GM19035 (cell line): Measurements from ENCODE around the gene DMPK.

Experiments used
- ATAC-seq: cut with Tn5 transposase; IDR thresholded peaks from one replicate; pipeline ENCODE4 v1.9.1; 2021; ENCODE audit not compliant: unreplicated experiment

The DMPK gene, protein sequence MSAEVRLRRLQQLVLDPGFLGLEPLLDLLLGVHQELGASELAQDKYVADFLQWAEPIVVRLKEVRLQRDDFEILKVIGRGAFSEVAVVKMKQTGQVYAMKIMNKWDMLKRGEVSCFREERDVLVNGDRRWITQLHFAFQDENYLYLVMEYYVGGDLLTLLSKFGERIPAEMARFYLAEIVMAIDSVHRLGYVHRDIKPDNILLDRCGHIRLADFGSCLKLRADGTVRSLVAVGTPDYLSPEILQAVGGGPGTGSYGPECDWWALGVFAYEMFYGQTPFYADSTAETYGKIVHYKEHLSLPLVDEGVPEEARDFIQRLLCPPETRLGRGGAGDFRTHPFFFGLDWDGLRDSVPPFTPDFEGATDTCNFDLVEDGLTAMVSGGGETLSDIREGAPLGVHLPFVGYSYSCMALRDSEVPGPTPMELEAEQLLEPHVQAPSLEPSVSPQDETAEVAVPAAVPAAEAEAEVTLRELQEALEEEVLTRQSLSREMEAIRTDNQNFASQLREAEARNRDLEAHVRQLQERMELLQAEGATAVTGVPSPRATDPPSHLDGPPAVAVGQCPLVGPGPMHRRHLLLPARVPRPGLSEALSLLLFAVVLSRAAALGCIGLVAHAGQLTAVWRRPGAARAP

DNA sequence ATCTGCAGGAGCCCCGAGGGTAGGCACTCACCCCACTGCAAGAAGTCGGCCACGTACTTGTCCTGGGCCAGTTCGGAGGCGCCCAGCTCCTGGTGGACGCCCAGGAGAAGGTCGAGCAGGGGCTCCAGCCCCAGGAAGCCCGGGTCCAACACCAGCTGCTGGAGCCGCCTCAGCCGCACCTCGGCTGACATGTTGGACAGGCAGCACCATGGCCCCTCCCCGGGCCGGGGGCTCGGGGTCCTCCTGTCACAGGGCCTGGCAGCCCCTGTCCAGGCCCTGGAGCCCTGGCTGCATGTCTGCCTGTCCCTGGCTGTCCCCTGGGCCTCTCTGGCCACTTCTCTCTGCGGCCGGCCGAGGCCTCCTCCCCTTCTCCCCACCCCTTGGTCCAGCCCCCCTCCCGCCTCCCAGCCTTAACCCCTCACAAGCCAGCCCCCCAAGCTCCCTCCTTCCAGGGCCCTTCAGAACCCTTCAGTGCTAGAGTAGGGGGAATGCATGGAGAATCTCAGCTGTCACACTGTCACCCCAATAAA, at the start of gene DMPK:
TSS of gene DMPK (minus strand) at position 329 of the 530 bp plus-strand sequence. CDS start at position 191, 138 bp downstream.
- ATAC-seq = no peak

DNA sequence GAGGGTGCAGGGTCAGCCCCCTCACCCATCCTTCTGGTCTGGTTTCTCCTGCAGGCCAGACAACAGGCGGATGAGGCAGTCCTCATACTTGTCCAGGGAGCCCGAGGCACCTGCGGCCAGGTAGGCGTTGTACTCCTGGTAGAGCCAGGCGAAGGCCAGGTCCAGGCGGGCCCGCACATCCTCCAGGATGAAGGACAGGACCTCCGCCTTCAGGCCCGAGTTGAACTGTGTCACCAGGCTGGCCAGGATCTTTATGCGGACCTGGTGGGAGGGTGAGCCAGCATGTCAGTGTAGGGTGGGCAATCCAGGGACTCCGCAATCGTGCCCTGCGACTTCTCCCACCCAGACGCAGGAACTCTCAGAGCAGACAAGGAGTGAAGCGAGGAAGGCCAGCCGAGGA, 46.7 kb upstream of the DMPK start:
- no peak for ATAC-seq

DNA sequence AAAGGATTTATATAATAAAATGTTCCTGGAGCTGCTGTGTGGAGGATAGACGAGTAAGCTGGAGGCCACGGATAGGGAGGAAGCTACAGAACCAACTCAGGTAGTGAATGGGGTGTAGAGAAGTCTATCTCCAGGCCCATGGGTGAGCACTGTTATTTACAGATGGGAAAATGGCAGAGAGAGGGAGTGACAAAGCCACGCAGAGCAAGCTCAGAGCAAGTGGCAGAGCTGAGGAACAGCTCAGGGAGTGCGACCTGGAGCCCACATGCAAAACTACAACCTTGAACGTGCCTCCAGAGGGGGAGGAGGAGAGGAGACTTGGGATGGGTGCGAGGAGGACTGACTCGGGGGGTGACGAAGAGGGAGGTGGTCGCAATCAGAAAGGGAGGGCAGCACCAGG, 46.2 kb upstream of the DMPK start:
- ATAC-seq = no peak

DNA sequence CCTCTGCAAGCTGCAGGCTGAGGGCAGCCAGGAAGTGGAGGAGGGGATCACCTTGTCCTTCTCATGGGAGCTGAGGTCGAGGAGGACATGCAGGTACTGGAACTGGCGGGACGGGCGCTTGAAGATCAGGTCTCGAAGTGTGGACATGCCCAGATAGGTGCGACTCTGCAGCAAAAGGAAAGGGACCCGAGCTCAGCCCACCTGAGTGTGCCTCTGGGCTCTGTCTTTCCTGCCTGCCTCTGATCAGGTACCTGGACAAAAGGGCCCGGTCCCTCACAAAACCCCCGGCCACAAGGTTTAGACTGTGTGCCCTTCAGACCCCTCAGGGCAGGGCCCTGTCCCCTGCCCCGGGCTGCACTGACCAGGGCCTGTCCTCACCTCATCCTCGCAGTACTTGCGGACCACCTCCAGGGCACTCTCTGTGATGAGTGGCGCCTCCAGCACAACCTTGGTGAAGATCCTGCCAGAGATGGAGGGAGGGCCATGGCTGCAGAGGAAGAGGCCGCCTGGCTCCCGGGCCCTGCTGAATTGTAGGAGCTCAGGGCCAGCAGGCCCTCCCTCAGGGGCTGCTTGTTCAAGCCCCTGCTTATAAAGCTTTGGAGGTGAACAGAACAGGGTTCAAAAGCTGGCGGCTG, 45.3 kb upstream of the DMPK start:
- no peak for ATAC-seq

DNA sequence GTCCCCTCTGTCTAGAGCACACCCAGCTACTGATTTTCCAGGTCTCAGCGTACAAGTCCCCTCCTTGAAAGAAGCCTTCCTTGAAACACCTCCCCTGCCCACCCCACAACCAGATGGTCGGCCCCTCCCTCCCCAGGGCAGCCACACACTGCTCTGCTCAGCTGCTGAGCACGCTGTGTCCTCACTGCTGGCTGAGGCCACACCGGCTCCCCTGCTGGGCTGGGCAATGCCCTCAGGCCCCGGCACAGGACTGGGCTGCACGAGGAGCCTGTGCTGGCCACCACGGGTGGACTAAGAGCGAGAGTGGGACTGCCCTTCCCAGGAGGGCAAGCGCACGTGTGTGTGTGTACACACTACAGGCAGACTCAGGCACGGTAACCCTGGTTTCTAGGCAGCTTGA, 44.6 kb upstream of the DMPK start:
- no peak for ATAC-seq

DNA sequence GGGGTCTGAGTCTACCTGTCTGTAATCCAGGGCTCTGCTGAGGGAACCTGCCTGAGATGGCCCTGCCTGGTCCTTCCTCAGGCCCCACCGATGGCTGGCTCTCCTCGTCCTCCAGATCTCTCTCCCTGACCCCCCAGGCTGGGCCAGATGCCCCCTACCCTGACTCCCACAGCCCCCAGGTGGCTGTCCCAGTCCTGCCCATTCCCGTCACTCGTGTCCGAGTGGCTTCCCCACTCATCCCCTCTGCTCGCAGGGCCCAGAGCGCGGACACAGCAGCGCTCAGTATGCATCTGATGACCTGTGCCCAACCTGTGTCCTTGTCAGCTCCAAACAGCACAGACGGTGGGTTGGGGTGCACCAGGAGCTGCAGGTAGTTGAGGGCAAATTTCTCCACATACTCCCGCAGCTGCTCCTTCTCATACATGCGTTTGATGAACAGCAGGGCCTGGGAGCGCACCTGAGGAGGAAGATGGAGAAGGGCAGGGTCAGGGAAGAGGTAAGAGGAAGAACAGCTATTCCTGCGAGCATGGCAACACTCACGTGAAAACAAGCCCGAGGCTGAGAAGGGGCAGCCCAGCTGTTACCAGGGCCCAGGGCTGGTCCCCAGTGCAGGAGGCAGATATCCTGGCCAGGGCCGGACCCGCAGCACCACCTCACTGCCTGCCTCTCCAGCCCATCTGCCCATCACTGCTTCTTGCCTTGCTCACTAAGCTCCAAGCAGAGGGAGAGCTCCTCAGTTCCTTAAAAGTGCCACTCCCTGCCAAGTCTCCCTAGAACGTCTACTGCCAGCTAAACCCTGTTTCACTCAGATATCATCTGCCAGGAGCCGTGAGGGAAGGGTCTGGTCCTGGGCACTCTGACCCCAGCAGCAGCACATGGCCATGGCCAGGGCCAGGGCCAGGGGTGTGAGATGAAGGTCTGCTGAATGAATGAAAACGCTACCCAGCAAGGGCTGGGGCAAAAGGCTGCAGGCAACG, 43.9 kb upstream of the DMPK start:
- ATAC-seq = no peak

DNA sequence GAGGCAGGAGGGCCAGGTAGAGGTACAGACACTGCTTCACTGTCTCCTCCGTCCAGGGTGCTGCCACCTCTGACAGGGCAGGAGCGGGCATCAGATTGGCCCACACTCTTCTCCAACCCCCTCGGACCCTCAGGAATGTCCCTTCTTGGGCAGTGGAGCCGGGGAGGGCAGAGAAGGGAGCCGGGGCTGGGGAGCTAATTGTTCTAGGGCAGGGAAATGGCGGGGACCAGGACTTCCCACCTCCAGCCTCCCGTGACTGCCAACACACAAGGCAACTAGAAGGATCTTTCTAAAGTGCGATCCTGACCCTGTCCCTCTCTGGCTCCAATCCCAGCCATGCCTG, 42.9 kb upstream of the DMPK start:
- ATAC-seq = no peak

DNA sequence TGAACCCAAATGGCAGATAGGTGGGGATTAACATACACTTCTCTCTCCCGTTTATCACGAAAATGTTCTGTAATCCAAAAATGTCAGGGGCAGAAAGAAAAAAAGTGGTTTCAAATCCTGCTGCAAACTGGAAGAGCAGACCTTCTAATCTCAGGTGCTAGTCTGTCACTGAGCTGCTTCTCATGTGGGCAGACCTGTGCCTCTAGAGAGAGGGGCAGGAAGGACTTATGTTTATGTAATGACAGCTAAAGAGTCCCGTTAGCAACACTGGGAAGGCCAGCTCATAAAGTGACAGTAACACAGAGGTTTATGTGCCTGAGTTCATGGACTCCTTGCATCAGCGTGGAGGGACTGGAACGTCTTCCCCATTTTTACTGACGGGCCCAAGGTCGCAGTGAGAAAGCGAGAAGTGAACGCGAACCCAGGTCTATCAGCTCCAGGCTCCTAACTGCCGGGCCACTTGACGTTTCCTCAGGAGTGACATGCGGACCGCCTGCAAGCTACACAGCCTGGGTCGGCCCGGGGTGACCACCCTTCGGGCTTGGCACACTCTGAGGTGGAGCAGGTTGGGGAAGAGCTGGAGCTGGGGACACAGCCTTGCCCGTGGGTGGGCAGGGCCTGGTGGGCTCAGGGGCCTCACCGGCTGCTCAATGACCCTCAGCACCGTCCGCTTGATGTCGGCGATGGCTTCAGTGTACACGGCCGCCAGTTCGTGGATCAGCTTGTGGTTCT, 42.4 kb upstream of the DMPK start:
- ATAC-seq = no peak

DNA sequence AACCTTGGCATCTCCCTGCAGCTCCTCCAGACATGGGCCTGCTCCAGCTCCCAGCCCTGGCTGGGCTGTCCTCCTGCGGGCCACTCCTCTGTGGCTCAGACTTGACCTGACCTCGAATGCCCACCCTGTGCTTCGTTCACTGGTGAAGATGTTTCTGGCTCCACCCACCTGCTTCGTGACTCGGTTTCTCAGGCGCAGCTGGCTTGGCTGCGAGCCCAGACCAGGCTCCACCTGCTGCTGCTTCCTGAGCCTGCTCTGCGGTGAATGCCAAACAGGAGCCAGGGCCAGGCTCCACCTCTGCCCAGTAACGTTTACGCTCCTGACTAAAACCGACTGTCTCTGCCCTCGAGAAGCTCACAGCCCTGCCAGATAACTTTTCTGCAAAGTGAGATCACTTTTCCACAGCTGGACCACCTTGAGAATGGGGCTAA, 41.8 kb upstream of the DMPK start:
- ATAC-seq = no peak

DNA sequence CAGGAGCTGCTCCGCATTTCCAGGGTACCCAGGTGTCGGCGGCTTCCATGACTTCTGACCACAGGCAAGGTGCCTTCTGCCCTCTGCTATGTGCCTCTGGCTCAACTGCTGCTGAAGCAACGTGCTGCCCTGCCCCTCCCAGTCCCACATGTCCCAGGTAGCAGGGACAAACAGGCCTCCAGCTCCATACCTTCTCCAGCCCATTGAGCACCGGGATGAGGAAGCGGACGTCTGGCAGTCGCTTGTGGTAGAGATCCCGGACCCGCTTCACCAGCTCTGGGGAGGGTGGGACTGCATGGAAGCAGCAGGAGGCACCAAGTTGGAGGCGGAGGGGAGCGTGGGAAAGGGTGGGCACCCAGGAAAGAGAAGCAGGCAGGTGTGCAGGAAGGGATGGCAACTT, 40.9 kb upstream of the DMPK start:
- no peak for ATAC-seq

DNA sequence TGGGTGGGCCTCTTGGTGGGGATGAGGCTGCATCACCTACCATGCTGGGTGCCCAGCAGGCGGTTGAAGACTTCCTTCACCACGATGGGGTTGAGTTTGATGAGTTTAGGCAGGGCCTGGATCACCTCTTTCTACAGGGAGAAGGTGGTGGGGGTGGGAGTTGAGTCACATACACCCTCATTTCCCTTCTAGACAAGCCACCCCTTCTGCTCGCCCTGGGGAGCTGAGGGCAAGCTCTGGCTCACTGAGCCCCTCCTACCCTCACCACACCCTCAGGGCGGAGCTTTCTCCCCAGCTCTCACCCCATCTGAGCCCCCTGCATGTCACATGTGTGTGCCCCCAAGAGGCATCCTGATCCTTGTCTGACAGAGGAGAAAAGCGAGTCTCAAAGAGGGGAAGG, 40.4 kb upstream of the DMPK start:
- ATAC-seq = no peak

DNA sequence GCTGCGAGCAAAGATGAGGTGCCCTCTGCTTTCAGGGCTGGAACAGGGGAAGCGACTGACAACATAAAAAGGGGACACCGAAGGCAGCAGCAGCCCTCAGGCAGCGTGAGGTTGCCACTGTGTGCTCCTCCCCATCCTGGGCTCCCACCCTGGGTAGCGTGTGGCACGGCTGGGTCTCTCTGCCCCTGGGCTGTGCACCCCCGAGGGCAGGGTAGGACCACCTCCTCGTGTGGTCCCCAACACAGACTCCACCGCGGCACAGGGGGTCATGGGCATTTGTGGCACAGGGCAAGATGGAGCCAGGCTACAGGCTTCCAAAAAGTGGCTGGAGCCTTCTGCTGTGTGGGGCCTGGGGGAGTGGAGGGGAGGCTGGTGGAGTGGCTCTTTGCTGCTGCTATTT, 39.3 kb upstream of the DMPK start:
- ATAC-seq = no peak

DNA sequence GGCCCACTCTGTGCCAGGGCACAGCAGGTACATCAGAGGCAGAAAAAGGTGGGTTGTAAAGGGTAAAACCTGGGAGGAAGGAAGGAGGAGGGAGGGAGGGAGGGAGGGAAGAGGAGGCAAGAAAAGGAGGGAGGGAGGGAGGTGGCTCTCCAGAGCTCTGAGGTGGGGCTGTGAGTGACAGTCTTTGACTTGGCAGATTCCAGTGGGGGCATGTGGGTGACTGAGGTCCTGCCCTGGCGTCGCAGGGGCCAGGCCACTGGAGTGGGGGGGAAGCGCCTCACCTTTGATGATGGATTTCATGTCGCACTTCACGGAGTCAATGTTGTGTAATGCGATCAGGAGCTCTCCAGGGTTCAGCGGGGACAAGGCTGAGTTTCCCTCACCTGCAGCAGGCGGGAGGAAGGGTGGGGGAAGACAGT, 38.8 kb upstream of the DMPK start:
- no peak for ATAC-seq

DNA sequence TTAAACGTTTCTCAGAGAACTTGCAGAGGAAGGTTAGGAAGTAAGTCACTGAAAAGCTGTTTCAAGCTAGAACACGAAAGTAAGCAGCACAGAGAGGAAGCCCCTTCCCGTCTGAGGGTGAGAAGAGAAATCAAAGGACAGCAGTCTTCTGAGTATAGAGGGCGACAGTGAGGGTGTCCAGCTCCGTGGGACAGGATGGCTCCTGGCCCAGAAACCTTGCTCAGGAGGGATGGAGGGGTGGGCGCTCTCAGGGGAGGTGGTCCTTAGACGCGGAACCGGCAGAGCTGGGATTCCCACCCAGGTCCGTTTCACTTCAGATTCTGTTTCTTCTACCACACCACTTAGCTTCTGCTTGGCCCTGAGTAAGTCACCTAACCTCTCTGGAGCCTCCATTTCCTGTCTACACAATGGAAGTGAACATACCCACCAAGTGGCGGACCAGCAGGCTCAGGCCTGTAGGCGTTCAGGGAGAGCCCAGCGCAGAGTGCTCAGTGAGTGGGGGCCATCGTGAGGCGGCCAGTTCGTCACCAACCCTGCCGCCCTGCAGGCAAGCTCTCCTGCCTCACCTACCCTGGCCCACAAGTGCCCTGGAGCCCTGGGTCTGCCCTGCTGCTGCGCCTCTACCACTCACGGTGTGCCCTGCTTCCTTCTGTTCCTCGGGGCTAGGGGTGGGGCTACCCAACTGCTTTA, 38.3 kb upstream of the DMPK start:
- ATAC-seq = no peak

DNA sequence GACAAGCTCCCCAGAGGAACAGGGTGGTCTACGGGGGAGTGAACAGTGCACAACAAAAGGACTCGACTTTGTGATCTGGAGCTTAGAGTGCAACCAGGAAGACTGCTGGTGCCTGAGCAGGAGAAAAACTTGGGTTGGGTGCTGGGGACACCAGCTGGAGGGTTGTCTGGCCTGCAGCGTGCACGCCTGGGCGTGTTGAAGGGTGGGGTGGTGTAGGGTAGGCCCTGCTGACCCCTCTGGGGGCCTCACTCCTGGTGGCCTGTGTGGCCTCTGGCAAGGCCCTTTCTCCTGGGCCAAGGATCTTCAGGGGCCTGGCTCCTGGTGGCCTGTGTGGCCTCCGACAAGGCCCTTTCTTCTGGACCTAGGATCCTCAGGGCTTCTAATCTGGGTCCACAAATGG, 37.5 kb upstream of the DMPK start:
- no peak for ATAC-seq

DNA sequence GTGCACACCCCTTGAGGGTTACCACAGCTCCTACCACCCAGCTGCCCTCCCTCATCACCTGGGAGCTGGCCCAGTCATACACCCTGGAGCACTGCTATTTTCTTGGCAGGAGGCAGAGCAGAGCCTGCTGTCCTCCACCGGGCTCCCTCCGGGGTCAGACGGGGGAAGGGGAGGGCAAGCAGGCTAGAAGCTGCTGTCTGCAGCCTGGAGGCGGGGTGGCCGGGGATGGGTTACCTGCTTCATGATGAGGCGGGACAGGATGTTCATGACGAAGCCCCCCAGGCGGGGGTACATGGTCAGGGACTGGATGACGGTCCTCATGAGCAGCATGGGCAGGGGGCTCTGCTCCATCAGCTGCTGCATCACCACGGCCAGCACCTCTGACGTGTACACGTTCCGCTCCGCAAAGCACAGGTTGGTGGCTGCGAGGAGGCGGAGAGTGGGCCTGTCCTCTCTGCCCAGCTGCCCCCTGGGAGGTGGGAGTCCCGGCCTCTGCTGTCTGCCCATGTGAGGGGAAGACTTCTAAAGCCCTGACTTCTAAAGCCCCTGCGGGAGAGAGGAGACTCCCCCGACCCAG, 35.5 kb upstream of the DMPK start:
- no peak for ATAC-seq

DNA sequence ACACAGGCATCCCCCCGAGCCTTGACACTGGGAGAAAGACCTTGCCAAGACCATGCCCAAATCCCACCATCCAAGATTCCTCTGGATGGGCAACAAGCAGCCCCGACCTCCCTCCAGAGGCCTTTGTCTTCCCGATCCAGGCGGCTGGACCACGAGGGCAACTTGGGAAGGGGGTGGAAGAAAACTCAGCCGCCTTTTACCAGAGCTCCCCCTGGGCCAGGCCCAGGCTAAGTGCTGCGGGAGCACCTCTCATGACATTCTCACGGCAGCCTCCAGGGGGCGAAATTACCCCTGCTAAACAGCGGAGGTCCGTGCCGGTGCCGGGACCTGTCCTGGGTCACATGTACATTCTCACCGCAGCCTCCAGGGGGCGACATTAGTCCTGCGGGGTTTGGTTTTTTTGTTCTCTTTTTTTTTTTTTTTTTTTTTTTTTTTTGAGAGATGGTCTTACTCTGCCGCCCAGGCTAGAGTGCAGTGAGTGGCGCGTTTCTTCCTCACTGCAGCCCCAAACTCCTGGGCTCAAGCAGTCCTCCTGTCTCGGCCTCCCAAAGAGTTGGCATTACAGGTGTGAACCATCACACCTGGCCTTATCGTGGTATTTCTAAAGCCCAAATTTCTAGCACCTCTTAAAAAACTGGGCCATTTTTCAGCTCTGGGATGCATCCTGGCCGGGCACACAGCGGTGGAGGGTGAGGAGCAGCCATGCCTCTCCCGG, 34.9 kb upstream of the DMPK start:
- peak; percentile 85 for ATAC-seq

DNA sequence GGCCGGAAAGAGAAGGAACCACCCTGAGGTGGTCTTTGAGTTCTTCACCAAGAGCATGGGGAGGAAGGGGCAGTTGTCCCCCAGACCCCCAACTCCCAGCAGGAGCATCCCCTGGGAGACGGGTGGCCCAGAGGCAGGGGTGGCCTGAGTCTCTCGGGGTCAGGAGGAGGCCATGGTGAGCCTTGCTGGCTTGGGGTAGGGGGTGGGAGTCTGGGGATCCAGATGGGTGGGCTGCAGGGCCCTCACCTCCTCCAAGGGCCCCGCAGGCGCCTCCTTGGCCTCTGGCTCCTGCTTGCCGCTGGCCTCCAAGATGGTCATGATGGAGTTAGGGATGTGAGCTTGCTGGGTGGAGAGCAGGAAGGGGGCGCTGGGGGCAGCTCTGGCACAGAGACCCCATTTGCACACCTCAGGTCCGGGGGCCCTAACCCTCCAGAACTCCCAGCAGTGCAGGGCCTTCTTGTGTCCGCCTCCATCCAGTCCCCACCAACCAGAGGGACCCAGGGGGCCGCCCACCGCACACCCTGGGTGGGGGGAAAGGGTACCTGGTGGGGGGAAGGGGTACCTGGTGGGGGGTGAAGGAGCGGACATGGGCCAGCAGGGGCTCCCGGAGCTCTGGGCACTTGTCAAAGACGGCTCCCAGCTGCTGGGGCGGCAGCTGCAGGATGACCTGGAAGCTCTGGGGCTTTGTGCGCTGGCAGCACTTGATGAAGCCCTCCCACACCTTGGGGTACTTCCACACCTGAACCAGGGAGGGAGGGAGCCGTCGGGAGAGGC, 34.1 kb upstream of the DMPK start:
- no peak for ATAC-seq
